SJCRH30 (cell line): ENCODE measurements around the gene LRRC3C. TPM values are rescaled to one million over a fixed set of nuclear protein-coding genes. Genes with fewer than 3 reads are reported as not detected.
"Not testable (repeated sequence)": the region's sequence is repeated elsewhere in the genome, so short reads cannot be mapped to it uniquely, and the experiment has no call there.

Experiments
- DNase-seq, 2 experiments: peaks; one replicate each; pipeline ENCODE4 v3.0.0-alpha.2; 2015 to 2020
- H3K27ac ChIP-seq: fragments of 250-450 bp; sonication (Bioruptor Pico); 2 replicates; pipeline ENCODE4 v1.5.1; 2020; ENCODE audit warnings: mild to moderate bottlenecking, moderate library complexity
- H3K27me3 ChIP-seq: fragments of 250-450 bp; sonication (Bioruptor Pico); 2 replicates; pipeline ENCODE4 v1.5.1; 2020; ENCODE audit warnings: mild to moderate bottlenecking, moderate library complexity
- H3K36me3 ChIP-seq: fragments of 250-450 bp; sonication (Bioruptor Pico); 2 replicates; pipeline ENCODE4 v1.5.1; 2020; ENCODE audit warnings: mild to moderate bottlenecking, moderate library complexity
- H3K4me1 ChIP-seq: fragments of 250-450 bp; sonication (Bioruptor Pico); 2 replicates; pipeline ENCODE4 v1.5.1; 2020; ENCODE audit warnings: mild to moderate bottlenecking, moderate library complexity
- H3K4me3 ChIP-seq: fragments of 250-450 bp; sonication (Bioruptor Pico); 2 replicates; pipeline ENCODE4 v1.5.1; 2020; ENCODE audit warnings: mild to moderate bottlenecking, moderate library complexity
- H3K9me3 ChIP-seq: fragments of 250-450 bp; sonication (Bioruptor Pico); replicated peaks from 2 replicates; pipeline ENCODE4 v1.5.1; 2020; ENCODE audit warnings: mild to moderate bottlenecking, moderate library complexity
- total RNA-seq: library from RNA; depleted of rRNA; stranded (reverse); fragments of >200 nt; shearing (Covaris generic); gene quantifications from 2 replicates; pipeline ENCODE4 v1.2.3, GENCODE V29; 2014

LRRC3C gene
- total RNA-seq, 1 experiment from 2014 or later: not detected

GRCh38 chr17:39929646-39930407, 2.3 kb downstream of the LRRC3C start:
- no peak overlapping the region for H3K27ac ChIP-seq
- DNase-seq: no peak
- no peaks in the 10 kb centered on the region for H3K36me3 ChIP-seq
- H3K9me3 ChIP-seq: no peaks in the 10 kb centered on the region
- no peaks in the 10 kb centered on the region for H3K27me3 ChIP-seq
- peaks cover 14% of the 10 kb centered on the region for H3K4me1 ChIP-seq
- no peak overlapping the region for H3K4me3 ChIP-seq

GRCh38 chr17:39933912-39934311, 6.4 kb downstream of the LRRC3C start:
- H3K4me3 ChIP-seq: no peak overlapping the region
- no peaks in the 10 kb centered on the region for H3K36me3 ChIP-seq
- no peak overlapping the region for H3K27ac ChIP-seq
- H3K4me1 ChIP-seq: no peaks in the 10 kb centered on the region
- no peaks in the 10 kb centered on the region for H3K9me3 ChIP-seq
- DNase-seq: no peak
- no peaks in the 10 kb centered on the region for H3K27me3 ChIP-seq

- no peak for DNase-seq
- Histone ChIP-seq H3K27ac (no peak overlapping the region), H3K9me3 (no peaks in the 10 kb centered on the region), H3K36me3 (no peaks in the 10 kb centered on the region), H3K27me3 (no peaks in the 10 kb centered on the region), H3K4me1 (peaks cover 2% of the 10 kb centered on the region), H3K4me3 (no peak overlapping the region)
Observed at GRCh38 chr17:39934324-39934723, 6.8 kb downstream of the LRRC3C start.

GRCh38 chr17:39935909-39936308, 8.4 kb downstream of the LRRC3C start:
- no peak overlapping the region for H3K27ac ChIP-seq
- no peaks in the 10 kb centered on the region for H3K9me3 ChIP-seq
- peaks cover 8% of the 10 kb centered on the region for H3K4me1 ChIP-seq
- DNase-seq: peak; percentile 19 to 36
- no peaks in the 10 kb centered on the region for H3K36me3 ChIP-seq
- H3K27me3 ChIP-seq: no peaks in the 10 kb centered on the region
- no peak overlapping the region for H3K4me3 ChIP-seq

- no peak overlapping the region for H3K27ac ChIP-seq
Observed at GRCh38 chr17:39937447-39937846, 9.9 kb downstream of the LRRC3C start.

GRCh38 chr17:39938140-39938869, 10.8 kb downstream of the LRRC3C start:
- Histone ChIP-seq H3K9me3 (no peaks in the 10 kb centered on the region), H3K36me3 (no peaks in the 10 kb centered on the region), H3K4me3 (no peak overlapping the region), H3K27ac (no peak overlapping the region), H3K27me3 (no peaks in the 10 kb centered on the region), H3K4me1 (peaks cover 8% of the 10 kb centered on the region)
- DNase-seq: no peak

More at GRCh38 chr17:39937447-39937846, 9.9 kb downstream of the LRRC3C start:
- Histone ChIP-seq H3K36me3 (no peaks in the 10 kb centered on the region), H3K4me3 (no peak overlapping the region), H3K9me3 (no peaks in the 10 kb centered on the region), H3K27me3 (no peaks in the 10 kb centered on the region), H3K4me1 (peaks cover 8% of the 10 kb centered on the region)
- DNase-seq: no peak

GRCh38 chr17:39939106-39939505, 11.6 kb downstream of the LRRC3C start:
- no peaks in the 10 kb centered on the region for H3K36me3 ChIP-seq
- H3K27me3 ChIP-seq: no peaks in the 10 kb centered on the region
- DNase-seq: no peak
- no peak overlapping the region for H3K27ac ChIP-seq
- no peak overlapping the region for H3K4me3 ChIP-seq
- H3K9me3 ChIP-seq: no peaks in the 10 kb centered on the region
- peaks cover 8% of the 10 kb centered on the region for H3K4me1 ChIP-seq

- DNase-seq: peak; percentile 43 to 62
- H3K4me1 ChIP-seq: peaks cover 8% of the 10 kb centered on the region
- H3K4me3 ChIP-seq: no peak overlapping the region
- H3K9me3 ChIP-seq: no peaks in the 10 kb centered on the region
- H3K27ac ChIP-seq: peak overlapping the region; percentile 36; the same call in 1 of the 2 replicates
- no peaks in the 10 kb centered on the region for H3K36me3 ChIP-seq
- H3K27me3 ChIP-seq: no peaks in the 10 kb centered on the region
Observed at GRCh38 chr17:39939588-39940419, 12.3 kb downstream of the LRRC3C start.

GRCh38 chr17:39943702-39944392, 16.3 kb downstream of the LRRC3C start:
- Histone ChIP-seq H3K27me3 (no peaks in the 10 kb centered on the region), H3K4me1 (peaks cover 8% of the 10 kb centered on the region), H3K4me3 (no peak overlapping the region), H3K9me3 (no peaks in the 10 kb centered on the region), H3K27ac (no peak overlapping the region), H3K36me3 (no peaks in the 10 kb centered on the region)
- no peak for DNase-seq

GRCh38 chr17:39944393-39944711, 16.8 kb downstream of the LRRC3C start:
- DNase-seq: no peak
- Histone ChIP-seq H3K36me3 (no peaks in the 10 kb centered on the region), H3K9me3 (no peaks in the 10 kb centered on the region)

GRCh38 chr17:39946551-39947330, 19.2 kb downstream of the LRRC3C start:
- Histone ChIP-seq H3K27me3 (no peaks in the 10 kb centered on the region), H3K9me3 (no peaks in the 10 kb centered on the region), H3K27ac (no peak overlapping the region), H3K4me3 (no peak overlapping the region), H3K4me1 (no peaks in the 10 kb centered on the region), H3K36me3 (no peaks in the 10 kb centered on the region)
- no peak for DNase-seq

More at GRCh38 chr17:39944393-39944711, 16.8 kb downstream of the LRRC3C start:
- Histone ChIP-seq H3K27ac (no peak overlapping the region), H3K27me3 (no peaks in the 10 kb centered on the region), H3K4me1 (peaks cover 6% of the 10 kb centered on the region), H3K4me3 (no peak overlapping the region)

- H3K27me3 ChIP-seq, H3K9me3 ChIP-seq, DNase-seq, H3K4me1 ChIP-seq, H3K4me3 ChIP-seq, H3K36me3 ChIP-seq, H3K27ac ChIP-seq: not testable (repeated sequence)
Observed at GRCh38 chr17:39948489-39948828, 20.9 kb downstream of the LRRC3C start.

- DNase-seq: no peak
- no peaks in the 10 kb centered on the region for H3K4me1 ChIP-seq
- no peaks in the 10 kb centered on the region for H3K27me3 ChIP-seq
- H3K9me3 ChIP-seq: no peaks in the 10 kb centered on the region
- no peak overlapping the region for H3K27ac ChIP-seq
- no peak overlapping the region for H3K4me3 ChIP-seq
- H3K36me3 ChIP-seq: no peaks in the 10 kb centered on the region
Observed at GRCh38 chr17:39949028-39949427, 21.5 kb downstream of the LRRC3C start.

GRCh38 chr17:39950871-39951348, 23.4 kb downstream of the LRRC3C start:
- Histone ChIP-seq H3K27me3 (no peaks in the 10 kb centered on the region), H3K4me3 (no peak overlapping the region), H3K27ac (no peak overlapping the region), H3K36me3 (no peaks in the 10 kb centered on the region), H3K9me3 (no peaks in the 10 kb centered on the region), H3K4me1 (no peaks in the 10 kb centered on the region)
- peak; percentile 62 to 73 for DNase-seq
